ENCODE measurements around the gene ASCC1.

The ASCC1 gene

GRCh38 chr10:72121389-72121788, 94.7 kb downstream of the ASCC1 start:
- Histone ChIP-seq H3K9me2 (replicated peaks; ENCODE audit: insufficient read depth, low read length) (no peaks in the 10 kb centered on the region), H3K4me1 (ENCODE audit: low read length) (no peaks in the 10 kb centered on the region), H3K9ac (ENCODE audit: low read length) (no peak overlapping the region), H2AFZ (ENCODE audit: low read length) (no peak overlapping the region), H3K27me3 (replicated peaks; ENCODE audit: insufficient read depth, low read length) (no peaks in the 10 kb centered on the region), H3K9me3 (replicated peaks; ENCODE audit: insufficient read depth, low read length) (no peaks in the 10 kb centered on the region), H3K36me3 (replicated peaks; ENCODE audit: insufficient read depth, low read length) (no peaks in the 10 kb centered on the region), H3K4me2 (ENCODE audit: low read depth, low read length) (no peak overlapping the region), H4K20me1 (ENCODE audit: insufficient read depth, low read length) (no peaks in the 10 kb centered on the region), H3K79me2 (ENCODE audit: low read length) (no peaks in the 10 kb centered on the region), H3K4me3 (ENCODE audit: low read length) (no peak overlapping the region), H3K27ac (ENCODE audit: low read length) (no peak overlapping the region), H3F3A (ENCODE audit: insufficient read depth, low read length) (peaks cover 2% of the 10 kb centered on the region; the same call in 1 of the 2 replicates)
- no peak for DNase-seq
- TF ChIP-seq EZH2phosphoT487 (IDR thresholded peaks at IDR 0.05; ENCODE audit: low read length): no peak
- no peak for TF ChIP-seq CTCF (IDR thresholded peaks at IDR 0.05; ENCODE audit: low read length)
- TF ChIP-seq EZH2 (optimal IDR thresholded peaks at IDR 0.05; ENCODE audit: low read depth, low read length): no peak

GRCh38 chr10:72116372-72116771, 99.7 kb downstream of the ASCC1 start:
- no peaks in the 10 kb centered on the region for H3F3A ChIP-seq (ENCODE audit: insufficient read depth, low read length)
- H3K36me3 ChIP-seq (replicated peaks; ENCODE audit: insufficient read depth, low read length): no peaks in the 10 kb centered on the region
- H3K9me3 ChIP-seq (replicated peaks; ENCODE audit: insufficient read depth, low read length): no peaks in the 10 kb centered on the region
- TF ChIP-seq CTCF (IDR thresholded peaks at IDR 0.05; ENCODE audit: low read length): no peak
- no peak for TF ChIP-seq EZH2 (optimal IDR thresholded peaks at IDR 0.05; ENCODE audit: low read depth, low read length)
- no peak for TF ChIP-seq EZH2phosphoT487 (IDR thresholded peaks at IDR 0.05; ENCODE audit: low read length)
- H3K4me3 ChIP-seq (ENCODE audit: low read length): no peak overlapping the region
- H3K4me2 ChIP-seq (ENCODE audit: low read depth, low read length): no peak overlapping the region
- no peak overlapping the region for H2AFZ ChIP-seq (ENCODE audit: low read length)
- no peaks in the 10 kb centered on the region for H3K79me2 ChIP-seq (ENCODE audit: low read length)
- H3K27me3 ChIP-seq (replicated peaks; ENCODE audit: insufficient read depth, low read length): no peaks in the 10 kb centered on the region
- no peaks in the 10 kb centered on the region for H4K20me1 ChIP-seq (ENCODE audit: insufficient read depth, low read length)
- H3K9me2 ChIP-seq (replicated peaks; ENCODE audit: insufficient read depth, low read length): no peaks in the 10 kb centered on the region
- no peaks in the 10 kb centered on the region for H3K4me1 ChIP-seq (ENCODE audit: low read length)
- H3K27ac ChIP-seq (ENCODE audit: low read length): no peak overlapping the region
- no peak overlapping the region for H3K9ac ChIP-seq (ENCODE audit: low read length)
- DNase-seq: no peak

GRCh38 chr10:72114706-72115450, 101.2 kb downstream of the ASCC1 start:
- DNase-seq: no peak
- Histone ChIP-seq H4K20me1 (ENCODE audit: insufficient read depth, low read length) (no peaks in the 10 kb centered on the region), H3K36me3 (replicated peaks; ENCODE audit: insufficient read depth, low read length) (no peaks in the 10 kb centered on the region), H3K27me3 (replicated peaks; ENCODE audit: insufficient read depth, low read length) (no peaks in the 10 kb centered on the region), H3K9me3 (replicated peaks; ENCODE audit: insufficient read depth, low read length) (no peaks in the 10 kb centered on the region), H3K4me2 (ENCODE audit: low read depth, low read length) (no peak overlapping the region), H3K4me3 (ENCODE audit: low read length) (no peak overlapping the region), H3K27ac (ENCODE audit: low read length) (no peak overlapping the region), H3K9me2 (replicated peaks; ENCODE audit: insufficient read depth, low read length) (no peaks in the 10 kb centered on the region), H3K9ac (ENCODE audit: low read length) (no peak overlapping the region), H3K79me2 (ENCODE audit: low read length) (no peaks in the 10 kb centered on the region), H3F3A (ENCODE audit: insufficient read depth, low read length) (no peaks in the 10 kb centered on the region), H3K4me1 (ENCODE audit: low read length) (no peaks in the 10 kb centered on the region), H2AFZ (ENCODE audit: low read length) (no peak overlapping the region)
- TF ChIP-seq EZH2 (optimal IDR thresholded peaks at IDR 0.05; ENCODE audit: low read depth, low read length) (no peak), EZH2phosphoT487 (IDR thresholded peaks at IDR 0.05; ENCODE audit: low read length) (no peak), CTCF (IDR thresholded peaks at IDR 0.05; ENCODE audit: low read length) (no peak)
